Fibroblast of villous mesenchyme (primary cell): Measurements from ENCODE around the gene MOSMO. TPM values are rescaled to one million over a fixed set of nuclear protein-coding genes. Genes with fewer than 3 reads are reported as not detected.
"Not testable (repeated sequence)": the region's sequence is repeated elsewhere in the genome, so short reads cannot be mapped to it uniquely, and the experiment has no call there.

Experiments used
- DNase-seq: peaks from one replicate; pipeline ENCODE4 v3.0.0-alpha.2; 2010; ENCODE audit warnings: low read depth
- H3K4me3 ChIP-seq: 2 replicates; pipeline ENCODE4 v1.5.1; 2011; ENCODE audit warnings: low read depth, mild to moderate bottlenecking, low read length
- total RNA-seq: library from RNA; depleted of rRNA; stranded (reverse); fragments of >200 nt; gene quantifications from 2 replicates; pipeline ENCODE4 v1.2.3, GENCODE V29; 2012
- TF ChIP-seq, protein P1 (sequence below): IDR thresholded peaks from 2 replicates; pipeline ENCODE4 v1.5.1; 2012; ENCODE audit warnings: low read depth, mild to moderate bottlenecking, low read length; ENCODE audit not compliant: insufficient read depth

Gene MOSMO
- total RNA-seq, 1 donor = 19.0 TPM

DNA sequence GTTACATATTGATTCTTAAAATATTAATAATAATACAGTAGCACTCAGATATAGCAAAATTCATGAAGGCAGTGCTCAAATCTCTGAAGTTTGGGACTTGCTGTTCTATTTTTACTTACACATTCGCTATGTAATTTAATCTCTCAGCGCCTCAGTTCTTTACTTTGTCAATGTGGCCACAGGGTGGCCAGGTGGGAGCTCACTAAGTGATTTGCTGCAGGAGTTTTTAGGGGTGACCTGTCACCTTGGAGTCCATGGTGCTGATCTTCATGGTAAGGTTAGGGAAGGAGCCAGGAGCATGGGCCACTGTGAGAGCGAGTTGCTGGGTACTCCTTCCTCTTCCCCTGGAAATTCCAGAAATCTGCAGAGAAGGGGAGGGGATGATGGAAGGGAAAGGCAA is 112.5 kb downstream of the MOSMO start:
- no peak for DNase-seq
- H3K4me3 ChIP-seq = no peak overlapping the region
- TF ChIP-seq, protein P1, sequence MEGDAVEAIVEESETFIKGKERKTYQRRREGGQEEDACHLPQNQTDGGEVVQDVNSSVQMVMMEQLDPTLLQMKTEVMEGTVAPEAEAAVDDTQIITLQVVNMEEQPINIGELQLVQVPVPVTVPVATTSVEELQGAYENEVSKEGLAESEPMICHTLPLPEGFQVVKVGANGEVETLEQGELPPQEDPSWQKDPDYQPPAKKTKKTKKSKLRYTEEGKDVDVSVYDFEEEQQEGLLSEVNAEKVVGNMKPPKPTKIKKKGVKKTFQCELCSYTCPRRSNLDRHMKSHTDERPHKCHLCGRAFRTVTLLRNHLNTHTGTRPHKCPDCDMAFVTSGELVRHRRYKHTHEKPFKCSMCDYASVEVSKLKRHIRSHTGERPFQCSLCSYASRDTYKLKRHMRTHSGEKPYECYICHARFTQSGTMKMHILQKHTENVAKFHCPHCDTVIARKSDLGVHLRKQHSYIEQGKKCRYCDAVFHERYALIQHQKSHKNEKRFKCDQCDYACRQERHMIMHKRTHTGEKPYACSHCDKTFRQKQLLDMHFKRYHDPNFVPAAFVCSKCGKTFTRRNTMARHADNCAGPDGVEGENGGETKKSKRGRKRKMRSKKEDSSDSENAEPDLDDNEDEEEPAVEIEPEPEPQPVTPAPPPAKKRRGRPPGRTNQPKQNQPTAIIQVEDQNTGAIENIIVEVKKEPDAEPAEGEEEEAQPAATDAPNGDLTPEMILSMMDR = no peak

DNA sequence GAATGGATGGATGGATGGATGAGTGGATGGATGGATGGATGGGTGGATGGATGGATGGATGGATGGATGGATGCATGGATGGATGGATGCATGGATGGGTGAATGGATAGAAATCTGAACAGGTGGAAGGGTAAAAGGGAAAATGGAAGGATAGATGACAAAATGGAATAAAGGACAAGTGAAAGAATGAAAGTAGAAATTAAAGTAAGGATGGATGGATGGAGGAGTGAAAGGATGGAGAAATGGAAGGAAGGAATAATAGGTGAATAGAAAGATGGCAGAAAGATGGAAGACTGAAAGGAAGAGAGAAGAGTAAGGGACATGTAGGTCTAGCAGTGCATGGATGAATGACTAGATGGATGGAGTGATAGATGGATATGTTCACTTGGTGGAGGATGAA is 114.3 kb downstream of the MOSMO start:
- TF ChIP-seq, protein P1 = no peak
- DNase-seq = no peak
- no peak overlapping the region for H3K4me3 ChIP-seq

DNA sequence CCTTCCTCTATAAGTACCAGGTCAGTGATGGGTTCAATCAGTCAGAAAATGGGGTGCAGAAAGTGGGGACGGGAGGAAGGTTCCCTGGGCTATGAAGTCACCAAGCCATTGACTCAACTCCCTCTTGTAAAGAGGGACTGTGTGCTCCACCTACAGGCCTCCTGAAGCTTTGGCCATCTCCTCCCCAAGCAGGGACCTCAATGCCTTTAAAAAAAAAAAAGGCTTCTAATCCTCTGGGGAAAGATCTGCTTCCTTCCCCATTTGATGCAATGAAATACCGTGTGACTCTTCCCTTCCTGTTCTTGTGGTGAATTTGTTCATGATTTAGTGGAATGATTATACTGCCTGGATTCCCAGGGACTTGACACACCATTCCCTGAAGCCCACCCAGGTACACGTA is 115.2 kb downstream of the MOSMO start:
- DNase-seq = no peak
- TF ChIP-seq, protein P1 = peak; percentile 4
- H3K4me3 ChIP-seq = no peak overlapping the region

DNA sequence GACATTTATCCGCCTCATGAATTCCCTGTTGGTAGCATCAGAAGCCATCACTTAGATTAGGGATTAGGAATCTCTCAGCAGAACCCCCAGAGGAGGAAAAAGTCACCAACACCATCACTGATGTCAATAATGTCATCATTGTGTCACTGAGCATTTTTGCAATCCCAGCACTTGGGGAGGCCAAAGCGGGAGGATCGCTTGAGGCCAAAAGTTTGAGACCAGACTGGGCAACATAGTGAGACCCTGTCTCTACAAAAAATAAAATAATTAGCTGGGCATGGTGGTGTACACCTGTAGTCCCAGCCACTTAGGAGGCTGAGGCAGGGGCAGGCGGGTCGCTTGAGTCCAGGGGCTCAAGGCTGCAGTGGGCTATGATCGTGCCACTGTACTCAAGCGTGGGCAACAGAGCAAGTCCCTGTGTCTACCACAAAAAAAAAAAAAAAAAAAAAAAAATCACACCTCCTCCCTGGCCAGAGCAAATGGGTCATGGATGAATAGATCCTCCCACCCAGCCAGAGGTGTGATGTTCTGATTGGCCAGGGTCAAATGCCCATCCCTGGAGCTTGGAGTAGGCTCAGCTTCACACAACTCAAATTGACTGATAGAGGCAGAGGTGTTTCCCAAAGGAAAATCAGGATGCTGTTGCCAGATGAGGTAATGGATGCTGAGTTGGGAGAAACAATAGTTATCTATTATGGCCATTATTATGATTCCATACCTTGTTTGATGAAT is 116.0 kb downstream of the MOSMO start:
- TF ChIP-seq, protein P1 = no peak
- no peak for DNase-seq
- H3K4me3 ChIP-seq = no peak overlapping the region

DNA sequence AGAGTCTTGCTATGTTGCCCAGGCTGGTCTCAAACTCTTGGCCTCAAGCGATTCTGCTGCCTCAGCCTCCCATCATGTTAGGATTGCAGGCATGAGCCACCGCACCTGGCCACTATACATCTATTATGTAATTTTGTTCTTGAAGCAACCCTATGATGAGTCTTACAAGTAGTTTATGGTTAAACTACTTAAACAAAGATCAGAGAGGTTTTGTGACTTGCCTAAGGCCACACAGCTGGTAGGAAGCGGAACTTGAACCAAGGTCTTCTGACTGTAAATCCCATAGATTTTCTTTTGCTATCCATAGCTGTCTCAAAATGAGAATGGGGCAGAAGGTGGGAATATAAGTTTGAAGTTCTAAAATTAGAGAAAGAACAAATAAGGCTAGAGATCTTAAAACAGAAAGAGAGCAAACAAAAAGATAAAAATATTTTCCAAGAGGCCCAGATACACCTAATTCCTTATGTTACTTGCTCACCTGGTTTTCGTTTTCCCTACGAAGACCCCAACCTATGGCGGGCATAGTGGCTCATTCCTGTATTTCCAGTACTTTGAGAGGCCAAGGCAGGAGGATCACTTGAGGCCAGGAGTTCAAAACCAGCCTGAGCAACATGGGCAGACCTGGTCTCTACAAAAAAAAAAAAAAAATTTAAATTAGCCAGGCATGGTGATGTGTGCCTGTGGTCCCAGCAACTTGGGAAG is 116.8 kb downstream of the MOSMO start:
- H3K4me3 ChIP-seq = no peak overlapping the region
- TF ChIP-seq, protein P1 = no peak
- no peak for DNase-seq

DNA sequence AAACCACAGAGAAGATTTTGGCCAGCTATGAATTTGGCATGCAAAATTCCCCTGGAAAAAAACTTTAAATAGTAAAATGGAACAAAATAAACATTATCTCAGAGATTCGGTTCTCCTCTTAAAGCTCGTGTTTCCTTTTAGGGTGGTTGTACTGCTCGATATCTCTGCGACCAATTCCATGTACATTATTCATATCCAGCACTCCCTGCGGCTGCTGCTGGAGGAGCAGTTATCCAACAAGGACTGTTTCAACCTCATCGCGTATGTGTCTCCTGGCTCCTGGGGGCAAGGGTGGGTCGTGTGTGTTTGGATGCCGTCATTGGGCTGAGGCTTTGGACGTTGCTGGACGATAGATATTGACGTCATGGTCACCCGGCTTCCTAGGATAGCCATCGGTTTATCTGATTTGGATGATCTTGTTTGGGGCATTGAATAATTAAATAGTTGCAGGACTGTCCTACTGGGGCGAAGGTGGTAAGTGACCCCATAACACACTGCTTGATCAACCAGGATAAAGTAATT is 118.2 kb downstream of the MOSMO start:
- TF ChIP-seq, protein P1 = no peak
- no peak overlapping the region for H3K4me3 ChIP-seq
- no peak for DNase-seq

DNA sequence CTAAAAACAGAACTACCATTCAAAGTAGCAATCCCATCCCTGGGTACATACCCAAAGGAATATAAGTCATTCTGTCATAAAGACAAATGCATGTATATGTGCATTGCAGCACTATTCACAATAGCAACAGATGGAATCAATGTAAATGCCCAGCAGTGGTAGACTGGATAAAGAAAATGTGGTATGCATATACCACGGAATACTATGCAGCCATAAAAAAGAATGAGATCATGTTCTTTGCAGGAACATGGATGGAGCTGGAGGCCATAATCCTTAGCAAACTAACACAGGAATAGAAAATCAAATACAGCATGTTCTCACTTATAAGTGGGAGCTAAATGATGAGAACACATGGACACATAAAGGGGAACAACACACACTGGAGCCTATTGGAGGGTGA is 120.6 kb downstream of the MOSMO start:
- not testable (repeated sequence) for DNase-seq, H3K4me3 ChIP-seq
